ENCODE data around the gene TNFAIP8L2. TPM values are rescaled to one million over a fixed set of nuclear protein-coding genes. Genes with fewer than 3 reads are reported as not detected.
A peak's percentile ranks its signal among the peaks of the same experiment; 100 is the strongest.

The TNFAIP8L2 gene
- polyA plus RNA-seq, 1 donor, result 5.0 TPM

GRCh38 chr1:151133018-151133806 lies 23.2 kb upstream of the TNFAIP8L2 start:
- Histone ChIP-seq H3K4me3 (ENCODE audit: low read length) (no peak overlapping the region), H3K4me1 (ENCODE audit: control insufficient read depth, insufficient read depth, low read length) (peaks cover 10% of the 10 kb centered on the region), H3K36me3 (ENCODE audit: control insufficient read depth, insufficient read depth, low read length) (peaks cover 23% of the 10 kb centered on the region), H3K27me3 (ENCODE audit: control insufficient read depth, insufficient read depth, low read length) (peaks cover 5% of the 10 kb centered on the region), H3K27ac (ENCODE audit: low read length) (no peak overlapping the region), H3K9me3 (ENCODE audit: control insufficient read depth, low read depth, low read length) (peaks cover 4% of the 10 kb centered on the region)
- no CpG with 5 or more reads among the region's 65 CpGs for WGBS (ENCODE audit: insufficient coverage, low lambda C conversion rate)
- no peak for DNase-seq

- no peak overlapping the region for H3K27ac ChIP-seq (ENCODE audit: low read length)
- H3K27me3 ChIP-seq (ENCODE audit: control insufficient read depth, insufficient read depth, low read length), result peaks cover 5% of the 10 kb centered on the region
- no peak for DNase-seq
- peaks cover 4% of the 10 kb centered on the region for H3K9me3 ChIP-seq (ENCODE audit: control insufficient read depth, low read depth, low read length)
- H3K36me3 ChIP-seq (ENCODE audit: control insufficient read depth, insufficient read depth, low read length), result peaks cover 31% of the 10 kb centered on the region
- H3K4me3 ChIP-seq (ENCODE audit: low read length), result no peak overlapping the region
- H3K4me1 ChIP-seq (ENCODE audit: control insufficient read depth, insufficient read depth, low read length), result peaks cover 10% of the 10 kb centered on the region
- no CpG with 5 or more reads among the region's 3 CpGs for WGBS (ENCODE audit: insufficient coverage, low lambda C conversion rate)
Measured at GRCh38 chr1:151134396-151134795, 22.1 kb upstream of the TNFAIP8L2 start.

GRCh38 chr1:151134991-151135390 lies 21.5 kb upstream of the TNFAIP8L2 start:
- no peak for DNase-seq
- WGBS (ENCODE audit: insufficient coverage, low lambda C conversion rate), result no CpG with 5 or more reads among the region's 7 CpGs
- no peak overlapping the region for H3K27ac ChIP-seq (ENCODE audit: low read length)

GRCh38 chr1:151135433-151136385 lies 20.7 kb upstream of the TNFAIP8L2 start:
- peaks cover 3% of the 10 kb centered on the region for H3K27me3 ChIP-seq (ENCODE audit: control insufficient read depth, insufficient read depth, low read length)

More at GRCh38 chr1:151134991-151135390, 21.5 kb upstream of the TNFAIP8L2 start:
- H3K4me1 ChIP-seq (ENCODE audit: control insufficient read depth, insufficient read depth, low read length), result peaks cover 10% of the 10 kb centered on the region
- H3K27me3 ChIP-seq (ENCODE audit: control insufficient read depth, insufficient read depth, low read length), result peaks cover 5% of the 10 kb centered on the region
- H3K36me3 ChIP-seq (ENCODE audit: control insufficient read depth, insufficient read depth, low read length), result peaks cover 37% of the 10 kb centered on the region
- H3K9me3 ChIP-seq (ENCODE audit: control insufficient read depth, low read depth, low read length), result peaks cover 4% of the 10 kb centered on the region
- H3K4me3 ChIP-seq (ENCODE audit: low read length), result no peak overlapping the region

GRCh38 chr1:151137789-151138188 lies 18.7 kb upstream of the TNFAIP8L2 start:
- peaks cover 43% of the 10 kb centered on the region for H3K36me3 ChIP-seq (ENCODE audit: control insufficient read depth, insufficient read depth, low read length)
- no peaks in the 10 kb centered on the region for H3K4me1 ChIP-seq (ENCODE audit: control insufficient read depth, insufficient read depth, low read length)
- no peak overlapping the region for H3K4me3 ChIP-seq (ENCODE audit: low read length)
- DNase-seq, result no peak
- H3K27me3 ChIP-seq (ENCODE audit: control insufficient read depth, insufficient read depth, low read length), result no peaks in the 10 kb centered on the region
- no peaks in the 10 kb centered on the region for H3K9me3 ChIP-seq (ENCODE audit: control insufficient read depth, low read depth, low read length)
- WGBS (ENCODE audit: insufficient coverage, low lambda C conversion rate), result no CpG with 5 or more reads among the region's 7 CpGs
- H3K27ac ChIP-seq (ENCODE audit: low read length), result no peak overlapping the region

More at GRCh38 chr1:151135433-151136385, 20.7 kb upstream of the TNFAIP8L2 start:
- Histone ChIP-seq H3K4me1 (ENCODE audit: control insufficient read depth, insufficient read depth, low read length) (peaks cover 6% of the 10 kb centered on the region), H3K36me3 (ENCODE audit: control insufficient read depth, insufficient read depth, low read length) (peaks cover 39% of the 10 kb centered on the region), H3K4me3 (ENCODE audit: low read length) (no peak overlapping the region), H3K27ac (ENCODE audit: low read length) (no peak overlapping the region), H3K9me3 (ENCODE audit: control insufficient read depth, low read depth, low read length) (peaks cover 4% of the 10 kb centered on the region)
- WGBS (ENCODE audit: insufficient coverage, low lambda C conversion rate), result no CpG with 5 or more reads among the region's 12 CpGs
- DNase-seq, result no peak

- H3K36me3 ChIP-seq (ENCODE audit: control insufficient read depth, insufficient read depth, low read length), result peaks cover 27% of the 10 kb centered on the region
Measured at GRCh38 chr1:151142411-151143056, 13.9 kb upstream of the TNFAIP8L2 start.

GRCh38 chr1:151143057-151143435 lies 13.4 kb upstream of the TNFAIP8L2 start:
- peaks cover 21% of the 10 kb centered on the region for H3K36me3 ChIP-seq (ENCODE audit: control insufficient read depth, insufficient read depth, low read length)
- H3K4me1 ChIP-seq (ENCODE audit: control insufficient read depth, insufficient read depth, low read length), result peaks cover 28% of the 10 kb centered on the region
- H3K27ac ChIP-seq (ENCODE audit: low read length), result no peak overlapping the region
- no CpG with 5 or more reads among the region's 7 CpGs for WGBS (ENCODE audit: insufficient coverage, low lambda C conversion rate)
- peaks cover 4% of the 10 kb centered on the region for H3K27me3 ChIP-seq (ENCODE audit: control insufficient read depth, insufficient read depth, low read length)
- no peaks in the 10 kb centered on the region for H3K9me3 ChIP-seq (ENCODE audit: control insufficient read depth, low read depth, low read length)
- no peak for DNase-seq
- H3K4me3 ChIP-seq (ENCODE audit: low read length), result no peak overlapping the region

More at GRCh38 chr1:151142411-151143056, 13.9 kb upstream of the TNFAIP8L2 start:
- Histone ChIP-seq H3K27ac (ENCODE audit: low read length) (no peak overlapping the region), H3K27me3 (ENCODE audit: control insufficient read depth, insufficient read depth, low read length) (peaks cover 4% of the 10 kb centered on the region), H3K4me3 (ENCODE audit: low read length) (no peak overlapping the region), H3K4me1 (ENCODE audit: control insufficient read depth, insufficient read depth, low read length) (peaks cover 23% of the 10 kb centered on the region), H3K9me3 (ENCODE audit: control insufficient read depth, low read depth, low read length) (no peaks in the 10 kb centered on the region)
- DNase-seq, result no peak
- no CpG with 5 or more reads among the region's 5 CpGs for WGBS (ENCODE audit: insufficient coverage, low lambda C conversion rate)

GRCh38 chr1:151143986-151144385 lies 12.5 kb upstream of the TNFAIP8L2 start:
- H3K4me1 ChIP-seq (ENCODE audit: control insufficient read depth, insufficient read depth, low read length), result peaks cover 29% of the 10 kb centered on the region
- H3K27ac ChIP-seq (ENCODE audit: low read length), result no peak overlapping the region
- H3K27me3 ChIP-seq (ENCODE audit: control insufficient read depth, insufficient read depth, low read length), result peaks cover 4% of the 10 kb centered on the region
- peaks cover 16% of the 10 kb centered on the region for H3K36me3 ChIP-seq (ENCODE audit: control insufficient read depth, insufficient read depth, low read length)
- H3K4me3 ChIP-seq (ENCODE audit: low read length), result no peak overlapping the region
- no peak for DNase-seq
- H3K9me3 ChIP-seq (ENCODE audit: control insufficient read depth, low read depth, low read length), result no peaks in the 10 kb centered on the region
- no CpG with 5 or more reads among the region's 5 CpGs for WGBS (ENCODE audit: insufficient coverage, low lambda C conversion rate)

- DNase-seq, result no peak
- H3K4me3 ChIP-seq (ENCODE audit: low read length), result peak overlapping the region; percentile 92
- WGBS (ENCODE audit: insufficient coverage, low lambda C conversion rate), result 80% methylated on average over 1 of the region's 7 CpGs
- peaks cover 29% of the 10 kb centered on the region for H3K4me1 ChIP-seq (ENCODE audit: control insufficient read depth, insufficient read depth, low read length)
- no peak overlapping the region for H3K27ac ChIP-seq (ENCODE audit: low read length)
- H3K9me3 ChIP-seq (ENCODE audit: control insufficient read depth, low read depth, low read length), result no peaks in the 10 kb centered on the region
- H3K27me3 ChIP-seq (ENCODE audit: control insufficient read depth, insufficient read depth, low read length), result peaks cover 4% of the 10 kb centered on the region
- H3K36me3 ChIP-seq (ENCODE audit: control insufficient read depth, insufficient read depth, low read length), result peaks cover 10% of the 10 kb centered on the region
Measured at GRCh38 chr1:151144474-151145303, 11.8 kb upstream of the TNFAIP8L2 start.

Data from large intestine (tissue), 3 donors.